Measurements from ENCODE around the gene ZIC2. TPM values are rescaled to one million over a fixed set of nuclear protein-coding genes. Genes with fewer than 3 reads are reported as not detected.

The ZIC2 gene
- total RNA-seq, result not detected in 2 replicates

GRCh38 chr13:99981735-99982035 is at the start of gene ZIC2:
Gene ZIC2, plus strand, starts transcription at chr13:99981784. Its CDS starts 281 bp downstream, at chr13:99982065.

GRCh38 chr13:99971576-99972189 is 9.9 kb upstream of the ZIC2 start, which contains the start of gene ZIC5:
Gene ZIC5, minus strand, starts transcription at chr13:99971767. Its CDS starts 164 bp downstream, at chr13:99971603.

Other genes starting within 250 kb of the ZIC2 start
- gene ZIC5, start 10.0 kb upstream of the ZIC2 start, total RNA-seq, result not detected in 2 replicates
- 18.4 and 19.9 TPM in 2 replicates for gene PCCA, start 107.3 kb downstream of the ZIC2 start, total RNA-seq

All from placental pericyte (primary cell).